Muscle layer of duodenum (tissue), 2 donors: ENCODE results near the gene GSG1.

Experiments used
- H3K27ac ChIP-seq: one replicate; pipeline ENCODE4 v1.7.0; 2013; ENCODE audit warnings: mild to moderate bottlenecking, low read length
- H3K27me3 ChIP-seq: one replicate; pipeline ENCODE4 v1.7.0; 2013; ENCODE audit warnings: low read depth, mild to moderate bottlenecking, control low read depth, low read length
- H3K36me3 ChIP-seq, 2 donors: one replicate each; pipeline ENCODE4 v1.7.0; 2013; ENCODE audit warnings: low read length in 2 of 2, control low read depth in 1 of 2, mild to moderate bottlenecking in 1 of 2; ENCODE audit not compliant: insufficient read depth in 2 of 2, control insufficient read depth in 1 of 2
- H3K4me1 ChIP-seq, 2 donors: one replicate each; pipeline ENCODE4 v1.7.0; 2013; ENCODE audit warnings: low read length in 2 of 2, mild to moderate bottlenecking in 2 of 2, control low read depth in 1 of 2, moderate library complexity in 1 of 2; ENCODE audit not compliant: insufficient read depth in 2 of 2, control insufficient read depth in 1 of 2
- H3K4me3 ChIP-seq, 2 donors: one replicate each; pipeline ENCODE4 v1.7.0; 2013; ENCODE audit warnings: low read length in 2 of 2, low read depth in 1 of 2, mild to moderate bottlenecking in 1 of 2
- H3K9me3 ChIP-seq, 2 donors: one replicate each; pipeline ENCODE4 v1.7.0; 2013; ENCODE audit warnings: low read length in 2 of 2, control low read depth in 1 of 2, mild to moderate bottlenecking in 1 of 2; ENCODE audit not compliant: control insufficient read depth in 1 of 2
- donor health status: healthy.

GSG1 gene

DNA sequence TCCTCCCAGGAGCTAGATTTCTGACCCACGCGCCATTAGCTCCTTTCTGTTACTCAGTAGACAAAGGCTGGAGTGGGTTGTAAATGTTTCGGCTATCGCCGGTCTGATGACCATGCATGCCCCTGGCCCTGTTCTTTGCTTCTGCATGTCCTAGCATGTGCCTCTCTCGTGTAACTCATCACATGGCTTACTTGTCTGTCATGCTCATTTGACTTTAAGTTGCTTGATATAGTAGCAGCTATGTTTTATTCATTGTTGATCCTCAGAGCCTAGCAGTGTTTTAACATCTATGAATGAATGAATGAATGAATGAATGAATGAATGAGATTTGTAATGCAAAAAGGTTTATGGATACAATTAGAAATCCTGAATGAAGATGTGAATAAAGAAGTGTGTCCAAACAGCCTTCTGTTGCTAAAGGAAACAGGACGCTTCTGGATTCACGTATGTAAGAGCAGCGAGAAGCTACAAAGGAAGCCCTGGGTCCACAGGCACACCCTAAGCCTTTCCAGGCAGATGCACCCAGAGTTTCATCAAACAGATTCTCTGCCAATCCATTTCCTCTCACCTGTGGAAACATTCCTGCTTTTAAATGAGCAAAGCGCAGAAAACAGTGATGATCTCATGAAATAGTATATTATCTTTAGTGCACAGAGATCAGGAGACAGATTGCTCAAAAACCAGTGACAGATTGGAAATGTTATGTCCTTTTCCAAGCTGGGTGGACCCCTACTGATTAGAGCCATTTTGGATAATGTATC, 3.4 kb downstream of the GSG1 start:
- peaks cover 0 to 23% of the 10 kb centered on the region in 2 donors for H3K4me1 ChIP-seq
- H3K36me3 ChIP-seq = peaks cover 0 to 17% of the 10 kb centered on the region in 2 donors
- peak overlapping the region in 1 of 2 donors; percentile 52 for H3K4me3 ChIP-seq
- H3K27me3 ChIP-seq = no peaks in the 10 kb centered on the region
- no peaks in the 10 kb centered on the region for H3K9me3 ChIP-seq
- peak overlapping the region; percentile 93 for H3K27ac ChIP-seq

DNA sequence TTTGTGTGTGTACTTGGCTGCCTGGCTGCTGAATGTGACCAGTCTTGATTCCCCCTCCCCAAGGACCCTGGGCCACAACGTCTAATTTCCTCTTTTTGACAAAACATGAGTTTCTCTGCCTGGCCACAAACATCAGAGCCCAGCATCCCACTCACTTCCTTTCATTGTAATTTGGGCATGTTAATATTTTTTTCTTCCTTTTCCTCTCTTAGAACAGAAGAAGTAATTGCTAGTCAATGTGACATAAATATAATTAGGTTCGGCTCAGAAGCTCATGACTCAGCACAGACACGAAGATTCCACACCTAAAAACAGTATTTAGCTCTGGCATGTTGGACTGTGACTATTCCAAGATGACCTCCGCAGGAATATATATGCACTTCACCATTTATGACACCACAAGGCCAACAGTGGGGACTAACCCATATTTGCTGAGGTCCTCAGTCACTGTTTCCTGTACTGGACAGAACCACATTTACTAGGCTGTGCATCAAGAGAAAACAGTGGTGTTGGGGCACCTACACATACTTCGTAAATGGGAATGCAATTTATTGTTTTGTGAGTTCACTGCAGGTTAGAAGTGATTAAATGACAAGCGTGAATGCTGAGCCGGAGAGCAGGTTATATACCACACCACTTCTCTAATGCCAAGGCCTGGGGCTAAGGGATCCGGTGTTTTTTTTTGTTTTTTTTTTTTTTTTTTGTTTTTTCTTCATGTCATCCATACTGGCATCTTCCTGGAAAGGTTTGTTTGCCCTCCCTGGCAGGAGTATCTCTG, 4.2 kb downstream of the GSG1 start:
- Histone ChIP-seq H3K9me3 (no peaks in the 10 kb centered on the region), H3K4me3 (no peak overlapping the region), H3K4me1 (peaks cover 0 to 23% of the 10 kb centered on the region in 2 donors), H3K36me3 (peaks cover 0 to 17% of the 10 kb centered on the region in 2 donors), H3K27me3 (no peaks in the 10 kb centered on the region), H3K27ac (peak overlapping the region; percentile 93)

DNA sequence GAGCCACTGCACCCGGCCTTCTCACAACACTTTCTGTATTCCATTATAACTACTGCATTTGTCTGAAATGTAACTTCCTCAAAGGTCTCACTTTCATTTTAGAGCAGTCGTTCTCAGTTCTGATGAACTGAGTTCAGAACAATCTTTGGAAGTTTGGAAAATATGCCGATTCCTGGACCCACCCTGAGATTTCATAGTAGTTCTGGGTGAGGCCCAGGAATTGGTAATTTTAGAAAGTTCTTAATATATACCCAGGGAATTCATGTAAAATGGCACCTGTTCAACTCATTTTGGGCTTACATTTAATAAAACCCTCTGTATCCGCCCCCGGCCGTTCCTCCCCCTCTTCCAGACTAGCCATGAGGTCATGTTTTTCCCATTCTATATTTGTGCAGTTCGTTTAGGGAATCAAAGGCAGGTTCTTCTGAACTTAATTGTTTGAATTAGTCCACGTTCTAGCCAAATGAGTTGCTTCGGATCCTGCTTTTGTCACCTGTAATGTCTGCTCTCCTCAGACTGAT, 5.9 kb downstream of the GSG1 start:
- no peaks in the 10 kb centered on the region for H3K9me3 ChIP-seq
- H3K4me3 ChIP-seq = peak overlapping the region; percentile 32 to 54
- peaks cover 0 to 17% of the 10 kb centered on the region in 2 donors for H3K36me3 ChIP-seq
- H3K27ac ChIP-seq = peak overlapping the region; percentile 92
- peaks cover 0 to 23% of the 10 kb centered on the region in 2 donors for H3K4me1 ChIP-seq
- no peaks in the 10 kb centered on the region for H3K27me3 ChIP-seq

DNA sequence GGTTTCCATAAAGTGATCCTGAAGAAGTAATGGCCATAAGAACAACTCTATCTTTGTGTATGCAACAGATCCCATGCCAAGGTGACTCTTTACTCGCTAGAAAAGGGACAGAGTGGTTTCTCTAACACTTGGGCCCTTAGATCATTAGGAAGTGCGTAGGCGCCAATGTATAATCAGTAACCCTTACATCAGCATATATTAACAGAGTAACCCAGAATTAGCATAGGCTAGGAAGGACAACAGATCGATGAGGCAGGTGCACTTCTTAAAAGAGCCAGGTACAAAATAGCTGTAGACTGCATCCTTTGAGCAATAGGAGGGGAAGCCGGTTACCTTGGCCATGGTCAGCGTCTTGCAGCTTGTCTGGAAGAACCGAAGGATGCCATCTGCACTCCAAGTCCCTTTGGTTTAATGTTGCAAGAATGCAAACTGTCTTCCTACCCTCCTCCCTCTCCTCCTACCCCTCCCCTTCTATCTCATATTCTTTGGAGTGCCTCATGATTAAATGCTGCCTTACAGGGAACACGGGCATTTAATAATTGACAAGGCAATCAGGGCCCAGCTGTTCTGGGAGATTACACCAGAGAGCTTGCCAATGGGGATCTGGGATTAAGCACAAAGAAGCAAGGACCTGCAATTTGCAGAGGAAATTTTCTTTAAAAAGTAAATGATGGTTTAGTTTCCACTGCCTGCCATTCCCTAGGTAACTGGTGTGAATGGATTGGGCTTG, 8.0 kb downstream of the GSG1 start:
- Histone ChIP-seq H3K27ac (no peak overlapping the region), H3K4me1 (peaks cover 0 to 14% of the 10 kb centered on the region in 2 donors)

DNA sequence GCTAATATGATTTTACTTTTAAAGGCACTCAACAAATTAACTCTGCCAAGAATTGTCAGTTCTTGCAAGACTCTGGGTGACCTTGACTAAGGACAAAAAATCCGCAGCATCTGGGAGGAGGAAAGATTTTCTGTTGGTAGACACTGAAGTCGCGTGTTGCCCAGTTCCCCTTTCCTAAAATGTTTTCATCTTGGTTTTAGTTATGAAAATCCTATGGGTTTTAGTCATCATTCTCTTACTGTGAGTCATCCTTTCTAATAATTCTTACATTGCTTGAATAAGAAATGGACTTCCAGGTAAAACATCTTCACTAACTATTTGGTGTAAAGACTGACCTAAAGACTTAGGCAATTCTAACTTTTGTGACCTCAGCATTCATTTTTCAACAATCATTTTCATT, 9.1 kb downstream of the GSG1 start:
- H3K27ac ChIP-seq = no peak overlapping the region
- peaks cover 0 to 6% of the 10 kb centered on the region in 2 donors for H3K36me3 ChIP-seq
- peaks cover 0 to 9% of the 10 kb centered on the region in 2 donors for H3K4me1 ChIP-seq
- H3K4me3 ChIP-seq = no peak overlapping the region
- no peaks in the 10 kb centered on the region for H3K27me3 ChIP-seq
- no peaks in the 10 kb centered on the region for H3K9me3 ChIP-seq

More for the DNA sequence above, 8.0 kb downstream of the GSG1 start:
- Histone ChIP-seq H3K4me3 (no peak overlapping the region), H3K9me3 (no peaks in the 10 kb centered on the region), H3K27me3 (no peaks in the 10 kb centered on the region), H3K36me3 (peaks cover 0 to 6% of the 10 kb centered on the region in 2 donors)

DNA sequence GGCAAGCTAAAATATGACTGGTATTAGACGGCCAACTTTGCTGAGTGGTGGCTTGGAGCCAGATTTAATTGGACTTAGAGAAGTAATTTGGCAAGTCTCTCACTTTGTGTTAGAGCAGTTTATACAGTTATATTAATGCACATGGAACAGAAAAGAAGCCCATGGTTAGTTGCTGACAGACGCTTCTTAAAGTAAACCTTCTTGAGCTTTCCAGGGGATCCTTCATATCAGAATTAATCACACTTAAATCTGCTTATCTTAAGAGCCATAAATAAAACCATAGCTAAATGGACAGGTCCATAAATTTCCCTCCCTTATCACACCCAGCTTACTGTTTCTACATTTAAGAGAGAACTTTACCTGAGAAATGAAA, 9.6 kb downstream of the GSG1 start:
- no peak overlapping the region for H3K27ac ChIP-seq
- peaks cover 0 to 1% of the 10 kb centered on the region in 2 donors for H3K36me3 ChIP-seq
- no peak overlapping the region for H3K4me3 ChIP-seq

DNA sequence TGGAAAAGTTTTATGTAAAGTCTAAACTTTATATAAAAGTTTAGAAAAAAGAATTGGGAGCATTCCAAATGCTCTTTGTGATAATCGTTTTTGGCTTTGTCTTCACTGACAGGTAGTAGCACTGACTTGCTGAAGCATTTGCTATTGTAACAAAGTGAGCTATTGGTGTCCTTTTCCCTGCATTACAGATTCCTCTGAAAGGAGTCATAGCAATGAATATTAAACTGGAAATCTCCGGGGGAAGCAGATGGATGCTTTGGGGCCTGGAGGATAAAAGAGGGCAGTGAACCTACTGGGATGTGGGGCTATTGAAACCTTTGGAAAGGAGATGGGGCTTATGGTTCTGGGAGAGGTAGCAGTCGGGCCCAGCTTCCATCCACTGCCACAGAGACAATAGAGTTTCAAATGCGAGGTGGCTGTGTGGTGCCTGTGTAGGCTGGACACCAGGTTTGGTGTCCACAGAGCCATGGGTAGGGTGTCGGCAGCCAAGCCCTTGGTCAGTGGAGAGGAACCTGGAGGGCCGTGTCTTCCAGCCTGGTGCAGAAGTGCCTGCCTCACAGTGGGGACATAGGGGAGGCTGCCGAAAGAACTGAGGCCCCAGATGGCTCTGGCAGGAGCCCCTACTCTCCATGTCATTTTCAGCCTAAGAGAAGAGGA, 10.1 kb downstream of the GSG1 start:
- Histone ChIP-seq H3K36me3 (no peaks in the 10 kb centered on the region), H3K4me1 (no peaks in the 10 kb centered on the region), H3K27me3 (no peaks in the 10 kb centered on the region), H3K27ac (no peak overlapping the region), H3K9me3 (no peaks in the 10 kb centered on the region), H3K4me3 (no peak overlapping the region)

More for the DNA sequence above, 9.6 kb downstream of the GSG1 start:
- H3K27me3 ChIP-seq = no peaks in the 10 kb centered on the region
- no peaks in the 10 kb centered on the region for H3K9me3 ChIP-seq
- peaks cover 0 to 4% of the 10 kb centered on the region in 2 donors for H3K4me1 ChIP-seq

DNA sequence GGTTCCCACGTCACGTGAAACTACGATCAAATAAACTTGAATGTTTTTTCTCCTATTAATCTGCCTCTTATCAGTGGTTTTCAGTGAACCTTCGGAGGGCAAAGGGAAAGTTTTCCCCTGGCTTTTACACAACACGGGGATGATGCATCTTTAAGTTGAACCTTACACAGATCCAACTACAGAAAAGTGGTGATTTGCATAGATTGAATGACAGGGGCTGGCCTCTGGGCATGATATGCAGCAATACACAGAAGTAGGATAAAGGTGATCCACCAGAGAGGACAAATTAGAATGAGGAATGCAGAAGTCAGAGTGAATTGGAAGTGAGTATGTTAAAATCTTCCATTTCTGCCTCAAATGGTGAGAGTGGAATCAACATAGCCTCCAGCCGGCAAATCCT, 11.6 kb downstream of the GSG1 start:
- H3K27ac ChIP-seq = no peak overlapping the region
- H3K4me1 ChIP-seq = no peaks in the 10 kb centered on the region
- no peaks in the 10 kb centered on the region for H3K9me3 ChIP-seq
- no peaks in the 10 kb centered on the region for H3K36me3 ChIP-seq
- H3K27me3 ChIP-seq = no peaks in the 10 kb centered on the region
- no peak overlapping the region for H3K4me3 ChIP-seq

DNA sequence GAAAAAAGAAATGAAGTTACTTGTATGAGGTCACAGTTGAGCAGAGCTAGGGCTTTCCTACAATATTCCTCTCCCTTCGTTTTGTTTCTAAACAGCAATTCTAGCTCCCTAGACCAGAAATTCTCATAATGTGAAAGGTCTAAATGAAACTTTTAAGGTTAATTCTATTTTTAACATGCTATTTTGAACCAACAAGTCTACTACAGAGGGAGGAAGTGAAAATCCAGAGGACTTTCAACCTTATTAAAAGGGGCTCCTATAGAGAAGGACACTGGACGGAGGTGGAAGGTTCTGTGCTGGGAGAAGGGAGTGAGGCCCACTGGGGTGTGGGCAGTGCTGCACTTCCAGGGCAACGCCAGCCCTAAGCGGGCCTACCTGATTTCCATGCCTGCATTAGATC, 13.4 kb downstream of the GSG1 start:
- Histone ChIP-seq H3K4me3 (no peak overlapping the region), H3K9me3 (no peaks in the 10 kb centered on the region), H3K4me1 (no peaks in the 10 kb centered on the region)

DNA sequence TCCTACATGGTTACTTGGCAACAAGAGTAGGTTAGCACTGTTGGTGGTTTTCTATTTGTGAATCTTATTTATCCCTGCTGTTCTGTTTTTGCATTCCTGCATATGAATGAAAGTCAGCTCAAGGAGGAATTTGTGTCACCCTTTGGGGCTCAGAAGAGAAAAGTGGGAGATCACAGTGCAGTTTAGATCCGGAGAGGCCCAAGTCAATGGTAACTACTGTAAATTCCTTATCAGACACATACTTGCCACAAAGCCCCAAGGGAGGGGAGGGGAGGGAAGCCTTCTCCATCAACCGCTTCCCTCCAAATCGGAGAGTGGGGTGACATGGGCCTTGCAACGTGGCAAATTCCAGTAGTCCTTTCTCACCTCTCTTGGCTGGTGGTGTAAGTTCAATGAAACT, 15.0 kb downstream of the GSG1 start:
- Histone ChIP-seq H3K27ac (no peak overlapping the region), H3K4me1 (no peaks in the 10 kb centered on the region), H3K9me3 (no peaks in the 10 kb centered on the region), H3K36me3 (no peaks in the 10 kb centered on the region), H3K27me3 (no peaks in the 10 kb centered on the region), H3K4me3 (no peak overlapping the region)

More for the DNA sequence above, 13.4 kb downstream of the GSG1 start:
- Histone ChIP-seq H3K27ac (no peak overlapping the region), H3K27me3 (no peaks in the 10 kb centered on the region), H3K36me3 (no peaks in the 10 kb centered on the region)
